Measurements from ENCODE around the gene C3orf52. TPM values are rescaled to one million over a fixed set of nuclear protein-coding genes. Genes with fewer than 3 reads are reported as not detected.

Gene C3orf52
- polyA plus RNA-seq, 5 donors = 4.4 to 8.8 (median 7.7) TPM

DNA sequence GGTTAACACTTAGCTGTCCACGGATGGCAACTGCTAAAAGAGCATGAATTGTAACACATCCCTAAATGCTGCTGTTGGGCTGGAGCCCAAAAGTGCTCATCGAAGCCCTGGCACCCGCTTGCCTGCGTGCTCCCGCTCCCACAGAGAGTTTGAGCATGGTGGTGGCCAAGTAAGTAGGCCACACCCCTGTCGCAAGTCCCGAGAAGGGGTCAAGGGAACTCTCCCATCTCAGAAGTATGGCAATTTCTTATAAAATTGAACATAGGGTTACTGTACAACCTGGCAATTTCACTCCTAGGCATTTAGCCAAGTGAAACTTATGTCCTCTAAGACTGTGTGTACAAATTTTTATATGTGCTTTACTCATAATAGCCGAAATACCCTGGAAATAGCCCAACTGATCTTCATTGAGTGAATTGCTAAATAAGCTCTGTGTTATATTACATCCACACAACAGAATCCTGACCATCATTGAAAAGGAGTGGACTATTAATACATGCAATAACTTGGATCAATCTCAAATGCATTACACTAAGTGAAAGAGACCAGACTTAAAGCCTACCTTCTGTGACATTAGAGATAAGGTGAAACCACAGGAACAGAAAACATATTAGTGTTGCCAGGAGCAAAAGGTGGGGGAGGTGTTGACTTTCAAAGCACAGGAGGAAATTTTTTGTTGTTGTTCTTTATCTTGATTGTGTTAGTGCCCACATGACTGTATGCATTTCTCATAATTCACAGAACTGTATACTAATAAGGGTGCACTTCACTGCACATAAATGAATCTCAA, 48.3 kb downstream of the C3orf52 start:
- DNase-seq = no peak

DNA sequence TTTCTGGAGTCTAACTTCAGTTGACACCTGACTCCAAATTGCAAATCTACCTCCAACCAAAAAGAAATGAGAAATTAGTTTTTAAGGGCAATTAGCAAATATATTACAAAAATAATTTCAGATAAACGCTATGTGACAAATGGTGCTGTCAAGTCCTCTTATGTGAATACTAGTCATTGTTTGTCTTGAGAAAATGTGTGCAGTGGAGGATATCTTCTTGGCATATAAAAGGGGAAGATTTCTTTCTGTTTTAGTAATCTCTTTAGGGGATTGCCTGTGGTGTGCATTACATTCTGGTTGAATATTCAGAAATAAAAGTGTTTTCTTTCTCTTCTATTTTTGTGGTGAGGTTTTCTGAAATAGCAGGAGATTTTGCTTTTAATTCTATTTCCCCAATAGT, 49.9 kb downstream of the C3orf52 start:
- DNase-seq = no peak

DNA sequence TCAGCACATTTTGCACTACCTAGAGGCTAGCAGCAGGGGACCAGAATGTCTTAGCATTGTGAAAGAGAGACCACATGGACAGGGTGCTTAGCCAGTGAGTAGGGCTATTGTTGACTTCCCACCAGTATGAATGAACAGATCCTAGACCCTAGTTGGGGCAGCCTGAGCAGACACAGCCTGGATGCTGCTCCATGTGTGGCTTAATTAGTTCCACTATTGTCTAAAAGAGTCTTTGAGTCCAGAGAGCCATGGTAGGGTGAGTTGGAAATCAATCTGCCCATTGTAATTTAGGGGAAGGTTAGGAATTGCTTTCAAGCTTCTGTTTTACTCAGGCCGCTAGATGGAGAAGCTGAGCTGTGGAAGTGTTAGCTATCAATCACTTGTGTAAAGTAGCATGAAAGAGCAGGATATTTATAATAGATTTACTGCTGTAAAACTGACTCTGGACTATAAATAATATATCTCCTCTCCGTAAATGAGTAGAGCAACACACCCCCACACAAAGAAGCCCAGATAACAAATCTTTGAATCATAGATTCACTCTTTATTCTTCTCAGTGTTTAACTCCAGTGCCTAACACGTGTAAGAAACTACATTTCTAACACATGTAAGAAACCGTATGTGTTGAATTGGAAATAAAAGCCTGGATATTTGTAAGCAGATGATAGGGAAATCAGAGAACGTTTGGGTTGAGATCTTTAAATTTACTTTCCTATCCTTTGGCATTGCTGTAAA, 50.9 kb downstream of the C3orf52 start:
- DNase-seq = no peak

DNA sequence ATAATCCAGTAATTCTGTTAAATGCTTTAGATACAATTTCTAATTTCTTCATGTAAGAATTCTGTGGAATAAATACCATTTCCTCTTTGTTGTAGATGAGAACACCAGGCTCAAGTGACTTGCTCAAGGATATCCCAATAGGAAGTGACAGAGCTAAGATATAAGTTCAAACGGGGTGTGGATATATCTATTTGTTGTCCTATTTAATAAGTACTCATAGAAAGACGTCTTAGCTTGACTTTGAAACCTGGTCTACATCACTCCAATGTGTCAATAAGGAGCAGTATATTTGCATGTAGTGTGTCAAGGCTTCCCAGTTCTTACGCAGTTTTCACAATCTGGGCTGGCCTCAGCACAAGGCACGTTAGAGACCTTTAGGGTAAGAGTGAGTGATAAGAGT, 51.6 kb downstream of the C3orf52 start:
- DNase-seq = no peak

DNA sequence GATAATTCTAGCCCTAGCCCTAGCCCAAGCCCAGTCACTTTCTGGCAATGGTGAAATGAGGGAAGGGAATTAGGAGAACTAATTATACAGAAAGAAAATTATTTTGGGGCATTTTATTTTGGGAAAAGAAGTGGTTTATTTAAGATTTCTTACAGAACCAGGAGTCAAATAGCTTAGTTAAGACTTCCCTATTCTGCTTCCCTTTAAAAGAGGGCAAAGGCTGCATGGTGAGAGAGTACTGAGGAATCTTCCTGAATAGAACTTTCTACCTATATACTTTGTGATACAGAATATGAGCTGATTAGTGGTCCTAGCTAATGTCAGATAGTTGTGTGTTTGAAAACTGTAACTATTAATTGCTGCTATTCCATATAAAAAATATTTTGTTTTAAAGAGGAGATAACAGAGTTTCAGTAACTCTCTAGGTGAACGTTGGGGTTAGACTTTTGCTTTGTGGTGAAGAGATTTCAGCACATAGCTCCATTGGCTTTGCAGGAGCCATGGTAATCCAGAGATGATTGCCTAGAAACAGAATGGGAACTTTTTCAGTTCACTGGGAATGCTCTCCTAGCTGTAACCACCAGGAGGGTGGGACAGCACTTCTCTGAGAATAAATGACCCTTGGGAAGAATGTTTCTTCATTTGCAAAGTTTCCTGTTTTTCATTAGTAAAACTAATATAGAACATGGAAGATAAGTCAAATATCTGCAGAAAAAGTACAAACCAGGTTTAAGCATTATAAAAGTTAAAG, 52.2 kb downstream of the C3orf52 start:
- no peak for DNase-seq

DNA sequence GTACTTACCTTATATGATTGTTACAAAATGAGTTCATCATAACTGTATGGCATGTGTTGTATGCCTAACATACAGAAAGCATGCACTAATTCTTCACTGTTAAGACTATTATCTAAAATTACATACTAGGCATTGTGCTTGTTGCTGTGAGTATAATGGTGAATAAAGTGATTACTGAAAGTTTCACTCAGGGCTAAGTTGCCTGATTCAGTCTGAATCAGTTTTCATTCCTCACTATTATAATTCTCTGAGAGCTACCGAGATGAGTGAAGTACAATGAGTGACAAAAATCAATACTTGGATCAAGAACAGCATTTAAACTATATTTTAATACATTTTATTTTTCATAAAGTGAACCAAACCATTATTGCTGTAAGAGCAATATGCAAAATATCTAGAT, 54.4 kb downstream of the C3orf52 start:
- DNase-seq = no peak

DNA sequence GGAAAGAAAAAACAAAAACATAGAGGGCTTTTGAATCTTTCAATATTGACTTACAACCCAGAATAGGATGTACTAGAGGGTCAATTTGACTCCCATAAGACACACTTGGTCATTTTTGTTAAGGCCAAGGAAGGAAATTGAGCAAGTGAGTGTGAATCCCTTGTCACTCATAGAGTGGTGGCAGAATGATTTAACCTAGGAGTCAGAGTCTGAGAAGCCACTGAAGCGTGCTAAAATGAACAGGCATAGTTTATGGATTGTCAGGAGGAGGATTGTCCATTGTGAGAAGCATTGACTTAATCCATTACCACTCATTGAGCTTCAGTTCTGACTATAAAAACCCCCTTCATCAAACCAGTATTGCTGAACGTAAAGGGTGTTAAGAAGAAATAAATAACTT, 55.1 kb downstream of the C3orf52 start:
- no peak for DNase-seq

DNA sequence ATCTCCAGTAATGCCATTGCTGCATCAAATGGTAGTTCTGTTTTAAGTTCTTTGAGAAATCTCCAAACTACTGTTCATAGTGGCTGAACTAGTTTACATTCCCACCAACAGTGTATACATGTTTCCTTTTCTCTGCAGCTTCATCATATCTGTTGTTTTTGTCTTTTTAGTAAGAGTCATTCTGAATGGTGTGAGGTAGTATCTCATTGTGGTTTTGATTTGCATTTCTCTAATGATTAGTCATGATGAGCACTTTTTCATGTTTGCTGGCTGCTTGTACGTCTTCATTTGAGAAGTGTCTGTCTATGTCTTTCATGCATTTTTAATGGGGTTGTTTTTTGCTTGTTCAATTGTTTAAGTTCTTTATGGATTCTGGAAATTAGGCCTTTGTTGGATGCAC, 57.1 kb downstream of the C3orf52 start:
- DNase-seq = no peak

DNA sequence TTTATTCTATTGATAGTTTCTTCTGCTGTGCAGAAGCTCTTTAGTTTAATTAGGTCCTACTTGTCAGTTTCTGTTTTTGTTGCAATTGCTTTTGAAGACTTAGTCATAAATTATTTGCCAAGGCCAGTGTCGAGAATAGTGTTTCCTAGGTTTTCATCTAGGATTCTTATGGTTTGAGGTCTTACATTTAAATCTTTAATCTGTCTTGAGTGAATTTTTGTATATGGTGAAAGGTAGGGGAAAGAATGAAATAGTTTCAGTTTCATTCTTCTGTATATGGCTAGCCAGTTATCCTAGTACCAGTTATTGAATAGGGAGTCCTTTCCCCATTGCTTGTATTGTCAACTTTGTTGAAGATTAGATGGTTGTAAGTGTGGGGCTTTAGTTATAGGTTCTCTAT, 57.5 kb downstream of the C3orf52 start:
- DNase-seq = no peak

DNA sequence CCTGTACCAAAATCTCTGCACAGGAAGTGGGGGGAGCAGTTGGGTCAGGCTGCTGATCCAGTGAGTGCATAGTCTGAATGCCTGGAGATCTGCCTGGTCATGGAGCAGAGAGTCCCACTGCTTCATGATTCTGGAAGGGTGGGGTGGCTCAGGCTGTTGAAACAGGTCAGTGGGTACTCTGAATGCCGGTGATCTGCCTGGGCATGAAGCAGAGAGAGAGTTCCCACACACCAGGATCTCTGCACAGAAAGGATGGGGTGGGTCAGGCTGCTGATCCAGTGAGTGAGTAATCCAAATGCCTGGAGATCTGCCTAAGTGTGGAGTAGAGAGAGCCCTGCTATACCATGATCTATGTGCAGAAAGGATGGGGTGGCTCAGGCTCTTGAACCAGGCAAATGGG, 62.9 kb downstream of the C3orf52 start:
- DNase-seq = no peak

DNA sequence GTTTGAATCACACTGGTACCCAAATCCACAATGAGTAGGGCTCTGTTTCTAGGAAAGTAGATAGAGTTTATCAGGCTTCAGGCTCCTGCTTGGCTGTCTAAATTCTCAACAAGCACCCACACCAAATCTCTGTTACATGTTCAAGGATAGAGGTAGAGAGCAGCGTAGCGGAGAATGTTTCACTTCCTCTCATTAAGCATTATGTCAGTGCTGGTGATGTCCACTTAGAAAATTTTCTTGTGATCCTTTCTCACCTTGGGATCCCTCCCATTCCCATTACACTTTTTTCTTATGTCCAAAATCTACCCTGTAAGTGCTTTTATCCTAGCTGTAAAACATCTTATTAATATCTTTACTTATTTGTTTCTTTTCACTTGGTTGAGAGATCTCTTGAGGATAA, 81.6 kb downstream of the C3orf52 start:
- no peak for DNase-seq

Other genes with a start within 250 kb of the C3orf52 start
- gene PHLDB2, start 227.1 kb upstream of the C3orf52 start, polyA plus RNA-seq (ENCODE audit: insufficient read depth in 1 of 5, insufficient read length in 5 of 5, low replicate concordance in 1 of 5) = 10 to 100 TPM; 32.1 to 62.8 (median 55.0) TPM
- 10 to 100 TPM; 41.2 to 66.2 (median 58.3) TPM for gene ABHD10, start 107.4 kb upstream of the C3orf52 start, polyA plus RNA-seq (ENCODE audit: insufficient read depth in 1 of 5, insufficient read length in 5 of 5, low replicate concordance in 1 of 5)
- 1 to 10 TPM; 2.9 to 3.9 (median 3.4) TPM for gene TAGLN3, start 87.5 kb upstream of the C3orf52 start, polyA plus RNA-seq (ENCODE audit: insufficient read depth in 1 of 5, insufficient read length in 5 of 5, low replicate concordance in 1 of 5)
- under 1 TPM in 1 of 5 donors, not detected in 4; 0.08 TPM for gene TMPRSS7, start 51.7 kb upstream of the C3orf52 start, polyA plus RNA-seq (ENCODE audit: insufficient read depth in 1 of 5, insufficient read length in 5 of 5, low replicate concordance in 1 of 5)
- gene GCSAM, start 46.9 kb downstream of the C3orf52 start, polyA plus RNA-seq (ENCODE audit: insufficient read depth in 1 of 5, insufficient read length in 5 of 5, low replicate concordance in 1 of 5) = 1 to 10 TPM; 1.5 to 2.4 (median 1.7) TPM
- 1 to 10 TPM in 2 of 5 donors, under 1 TPM in 3; 0.22 to 1.7 (median 0.98) TPM for gene SLC9C1, start 207.8 kb downstream of the C3orf52 start, polyA plus RNA-seq (ENCODE audit: insufficient read depth in 1 of 5, insufficient read length in 5 of 5, low replicate concordance in 1 of 5)
- 10 to 100 TPM; 44.0 to 60.2 (median 56.4) TPM for gene CD200, start 246.8 kb downstream of the C3orf52 start, polyA plus RNA-seq (ENCODE audit: insufficient read depth in 1 of 5, insufficient read length in 5 of 5, low replicate concordance in 1 of 5)